HEK293 (cell line): ENCODE results near the gene PRICKLE3.

Experiments used
- ELK4 ChIP-seq: IDR thresholded peaks from 2 replicates; pipeline ENCODE4 v1.6.1; 2011; ENCODE audit warnings: mild to moderate bottlenecking, low read depth, low read length, borderline replicate concordance
- HIC1 ChIP-seq: fragments of 450-650 bp; formaldehyde crosslinking; IDR thresholded peaks from 2 replicates; pipeline ENCODE4 v1.5.1; 2016; ENCODE audit warnings: missing biosample characterization, missing genetic modification characterization
- KLF1 ChIP-seq: fragments of 450-650 bp; formaldehyde crosslinking; IDR thresholded peaks from 2 replicates; pipeline ENCODE4 v1.5.1; 2016; ENCODE audit warnings: missing biosample characterization, missing genetic modification characterization
- MEIS1 ChIP-seq: sonication (generic); formaldehyde crosslinking; IDR thresholded peaks from 2 replicates; pipeline ENCODE4 v1.8.1; 2022; ENCODE audit warnings: missing genetic modification reagents, mild to moderate bottlenecking, borderline replicate concordance
- PRDM10 ChIP-seq: fragments of 450-650 bp; formaldehyde crosslinking; IDR thresholded peaks from 2 replicates; pipeline ENCODE4 v1.5.1; 2016; ENCODE audit warnings: missing biosample characterization, missing genetic modification characterization
- TRIM28 ChIP-seq: IDR thresholded peaks from 2 replicates; pipeline ENCODE4 v1.6.1; 2011; ENCODE audit warnings: low read length, control low read depth, borderline replicate concordance
- ZBTB20 ChIP-seq: fragments of 450-650 bp; formaldehyde crosslinking; IDR thresholded peaks from 2 replicates; pipeline ENCODE4 v1.5.1; 2016; ENCODE audit warnings: missing biosample characterization, missing genetic modification characterization
- ZNF19 ChIP-seq: fragments of 450-650 bp; formaldehyde crosslinking; IDR thresholded peaks from 2 replicates; pipeline ENCODE4; 2016; ENCODE audit warnings: missing biosample characterization, missing genetic modification characterization, low read depth
- ZNF2 ChIP-seq: fragments of 450-650 bp; formaldehyde crosslinking; IDR thresholded peaks from 2 replicates; pipeline ENCODE4 v1.5.1; 2016; ENCODE audit warnings: missing biosample characterization, missing genetic modification characterization
- ZNF274 ChIP-seq, 2 experiments: fragments of 200-500 bp in 1 of 2; fragments of 450-650 bp in 1 of 2; sonication (Bioruptor generic) in 1 of 2; formaldehyde crosslinking in 1 of 2; IDR thresholded peaks; 2 replicates each; pipeline versions ENCODE4 v1.5.1 to v1.6.1; 2014 to 2016; ENCODE audit warnings: borderline replicate concordance in 1 of 2, inconsistent platforms in 1 of 2, low read length in 1 of 2, missing biosample characterization in 1 of 2, missing genetic modification characterization in 1 of 2
- ZNF302 ChIP-seq: fragments of 450-650 bp; formaldehyde crosslinking; IDR thresholded peaks from 2 replicates; pipeline ENCODE4 v1.5.1; 2016; ENCODE audit warnings: missing biosample characterization, missing genetic modification characterization, low read depth
- ZNF423 ChIP-seq: fragments of 450-650 bp; formaldehyde crosslinking; IDR thresholded peaks from 2 replicates; pipeline ENCODE4 v1.5.1; 2016; ENCODE audit warnings: missing biosample characterization, missing genetic modification characterization
- ZNF501 ChIP-seq: fragments of 450-650 bp; formaldehyde crosslinking; IDR thresholded peaks from 2 replicates; pipeline ENCODE4 v1.5.1; 2016; ENCODE audit warnings: missing biosample characterization, missing genetic modification characterization
- ZNF610 ChIP-seq: fragments of 450-650 bp; formaldehyde crosslinking; IDR thresholded peaks from 2 replicates; pipeline ENCODE4 v1.5.1; 2016; ENCODE audit warnings: missing biosample characterization, missing genetic modification characterization, borderline replicate concordance
- ZNF639 ChIP-seq: fragments of 450-650 bp; formaldehyde crosslinking; IDR thresholded peaks from 2 replicates; pipeline ENCODE4 v1.5.1; 2016; ENCODE audit warnings: missing biosample characterization, missing genetic modification characterization
- ZNF670 ChIP-seq: fragments of 450-650 bp; formaldehyde crosslinking; IDR thresholded peaks from 2 replicates; pipeline ENCODE4 v1.5.1; 2016; ENCODE audit warnings: missing biosample characterization, missing genetic modification characterization, low read depth
- ZNF677 ChIP-seq: fragments of 450-650 bp; IDR thresholded peaks from 2 replicates; pipeline ENCODE4 v1.5.0; 2018; ENCODE audit warnings: missing biosample characterization, mild to moderate bottlenecking, missing genetic modification characterization, moderate library complexity
- ZXDB ChIP-seq: fragments of 450-650 bp; formaldehyde crosslinking; IDR thresholded peaks from 2 replicates; pipeline ENCODE4 v1.5.1; 2016; ENCODE audit warnings: missing biosample characterization, missing genetic modification characterization
- TF ChIP-seq, protein P1 (sequence below): fragments of 450-650 bp; IDR thresholded peaks from 2 replicates; pipeline ENCODE4 v1.5.1; 2018; ENCODE audit warnings: missing biosample characterization, mild to moderate bottlenecking, missing genetic modification characterization
- TF ChIP-seq, protein P2 (sequence below): fragments of 450-650 bp; formaldehyde crosslinking; IDR thresholded peaks from 2 replicates; pipeline ENCODE4 v1.5.1; 2016; ENCODE audit warnings: missing biosample characterization, missing genetic modification characterization
- TF ChIP-seq, protein P3 (sequence below): fragments of 450-650 bp; formaldehyde crosslinking; IDR thresholded peaks from 2 replicates; pipeline ENCODE4 v1.5.1; 2016; ENCODE audit warnings: missing biosample characterization, missing genetic modification characterization
- TF ChIP-seq, protein P4 (sequence below): fragments of 450-650 bp; formaldehyde crosslinking; IDR thresholded peaks from 2 replicates; pipeline ENCODE4 v1.5.1; 2017; ENCODE audit warnings: missing biosample characterization, missing genetic modification characterization
- TF ChIP-seq, protein P5 (sequence below): fragments of 450-650 bp; formaldehyde crosslinking; IDR thresholded peaks from 2 replicates; pipeline ENCODE4 v1.5.1; 2016; ENCODE audit warnings: missing biosample characterization, missing genetic modification characterization

Gene PRICKLE3

GRCh38 chrX:49191574-49192011 is 5.4 kb upstream of the PRICKLE3 start (continued):
- TF ChIP-seq, protein P1, sequence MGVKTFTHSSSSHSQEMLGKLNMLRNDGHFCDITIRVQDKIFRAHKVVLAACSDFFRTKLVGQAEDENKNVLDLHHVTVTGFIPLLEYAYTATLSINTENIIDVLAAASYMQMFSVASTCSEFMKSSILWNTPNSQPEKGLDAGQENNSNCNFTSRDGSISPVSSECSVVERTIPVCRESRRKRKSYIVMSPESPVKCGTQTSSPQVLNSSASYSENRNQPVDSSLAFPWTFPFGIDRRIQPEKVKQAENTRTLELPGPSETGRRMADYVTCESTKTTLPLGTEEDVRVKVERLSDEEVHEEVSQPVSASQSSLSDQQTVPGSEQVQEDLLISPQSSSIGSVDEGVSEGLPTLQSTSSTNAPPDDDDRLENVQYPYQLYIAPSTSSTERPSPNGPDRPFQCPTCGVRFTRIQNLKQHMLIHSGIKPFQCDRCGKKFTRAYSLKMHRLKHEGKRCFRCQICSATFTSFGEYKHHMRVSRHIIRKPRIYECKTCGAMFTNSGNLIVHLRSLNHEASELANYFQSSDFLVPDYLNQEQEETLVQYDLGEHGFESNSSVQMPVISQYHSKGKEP (tag by site-specific recombination), result no peak
- TF ChIP-seq ZNF610 (tag by site-specific recombination), result no peak
- no peak; the same call in 1 of the 2 replicates for TF ChIP-seq HIC1 (tag by site-specific recombination)
- TF ChIP-seq, protein P2, sequence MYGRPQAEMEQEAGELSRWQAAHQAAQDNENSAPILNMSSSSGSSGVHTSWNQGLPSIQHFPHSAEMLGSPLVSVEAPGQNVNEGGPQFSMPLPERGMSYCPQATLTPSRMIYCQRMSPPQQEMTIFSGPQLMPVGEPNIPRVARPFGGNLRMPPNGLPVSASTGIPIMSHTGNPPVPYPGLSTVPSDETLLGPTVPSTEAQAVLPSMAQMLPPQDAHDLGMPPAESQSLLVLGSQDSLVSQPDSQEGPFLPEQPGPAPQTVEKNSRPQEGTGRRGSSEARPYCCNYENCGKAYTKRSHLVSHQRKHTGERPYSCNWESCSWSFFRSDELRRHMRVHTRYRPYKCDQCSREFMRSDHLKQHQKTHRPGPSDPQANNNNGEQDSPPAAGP (tag by site-specific recombination), result no peak
- 0 out of 2 replicates have a peak, but pooled peaks have one; percentile 49 for TF ChIP-seq ZNF2 (tag by site-specific recombination)
- TF ChIP-seq, protein P3, sequence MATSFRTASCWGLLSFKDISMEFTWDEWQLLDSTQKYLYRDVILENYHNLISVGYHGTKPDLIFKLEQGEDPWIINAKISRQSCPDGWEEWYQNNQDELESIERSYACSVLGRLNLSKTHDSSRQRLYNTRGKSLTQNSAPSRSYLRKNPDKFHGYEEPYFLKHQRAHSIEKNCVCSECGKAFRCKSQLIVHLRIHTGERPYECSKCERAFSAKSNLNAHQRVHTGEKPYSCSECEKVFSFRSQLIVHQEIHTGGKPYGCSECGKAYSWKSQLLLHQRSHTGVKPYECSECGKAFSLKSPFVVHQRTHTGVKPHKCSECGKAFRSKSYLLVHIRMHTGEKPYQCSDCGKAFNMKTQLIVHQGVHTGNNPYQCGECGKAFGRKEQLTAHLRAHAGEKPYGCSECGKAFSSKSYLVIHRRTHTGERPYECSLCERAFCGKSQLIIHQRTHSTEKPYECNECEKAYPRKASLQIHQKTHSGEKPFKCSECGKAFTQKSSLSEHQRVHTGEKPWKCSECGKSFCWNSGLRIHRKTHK, result no peak
- no peak for TF ChIP-seq ZNF19
- TF ChIP-seq, protein P4, sequence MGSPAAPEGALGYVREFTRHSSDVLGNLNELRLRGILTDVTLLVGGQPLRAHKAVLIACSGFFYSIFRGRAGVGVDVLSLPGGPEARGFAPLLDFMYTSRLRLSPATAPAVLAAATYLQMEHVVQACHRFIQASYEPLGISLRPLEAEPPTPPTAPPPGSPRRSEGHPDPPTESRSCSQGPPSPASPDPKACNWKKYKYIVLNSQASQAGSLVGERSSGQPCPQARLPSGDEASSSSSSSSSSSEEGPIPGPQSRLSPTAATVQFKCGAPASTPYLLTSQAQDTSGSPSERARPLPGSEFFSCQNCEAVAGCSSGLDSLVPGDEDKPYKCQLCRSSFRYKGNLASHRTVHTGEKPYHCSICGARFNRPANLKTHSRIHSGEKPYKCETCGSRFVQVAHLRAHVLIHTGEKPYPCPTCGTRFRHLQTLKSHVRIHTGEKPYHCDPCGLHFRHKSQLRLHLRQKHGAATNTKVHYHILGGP, result no peak
- TF ChIP-seq ZNF423 (tag by site-specific recombination), result no peak
- TF ChIP-seq ZXDB (tag by site-specific recombination), result peak; percentile 42; the same call in 1 of the 2 replicates
- no peak for TF ChIP-seq PRDM10 (tag by site-specific recombination)
- no peak for TF ChIP-seq ZNF302
- no peak for TF ChIP-seq TRIM28
- no peak for TF ChIP-seq ZNF639 (tag by site-specific recombination)
- TF ChIP-seq ZBTB20 (tag by site-specific recombination), result peak; percentile 99
- no peak for TF ChIP-seq KLF1 (tag by site-specific recombination)
- no peak for TF ChIP-seq ELK4
- TF ChIP-seq, protein P5, sequence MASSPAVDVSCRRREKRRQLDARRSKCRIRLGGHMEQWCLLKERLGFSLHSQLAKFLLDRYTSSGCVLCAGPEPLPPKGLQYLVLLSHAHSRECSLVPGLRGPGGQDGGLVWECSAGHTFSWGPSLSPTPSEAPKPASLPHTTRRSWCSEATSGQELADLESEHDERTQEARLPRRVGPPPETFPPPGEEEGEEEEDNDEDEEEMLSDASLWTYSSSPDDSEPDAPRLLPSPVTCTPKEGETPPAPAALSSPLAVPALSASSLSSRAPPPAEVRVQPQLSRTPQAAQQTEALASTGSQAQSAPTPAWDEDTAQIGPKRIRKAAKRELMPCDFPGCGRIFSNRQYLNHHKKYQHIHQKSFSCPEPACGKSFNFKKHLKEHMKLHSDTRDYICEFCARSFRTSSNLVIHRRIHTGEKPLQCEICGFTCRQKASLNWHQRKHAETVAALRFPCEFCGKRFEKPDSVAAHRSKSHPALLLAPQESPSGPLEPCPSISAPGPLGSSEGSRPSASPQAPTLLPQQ (tag by site-specific recombination), result 0 out of 2 replicates have a peak, but pooled peaks have one; percentile 21
- no peak for TF ChIP-seq ZNF670
- no peak for TF ChIP-seq MEIS1 (CRISPR knock-in tag)
- TF ChIP-seq ZNF677 (tag by site-specific recombination), result no peak
- TF ChIP-seq ZNF501, result peak; percentile 82; the same call in 1 of the 2 replicates
- TF ChIP-seq ZNF274 (IDR thresholded peaks at IDR 0.05; ENCODE audit: low read length), result no peak
- no peak for TF ChIP-seq ZNF274 (tag by site-specific recombination; IDR thresholded peaks at IDR 0.05; ENCODE audit: borderline replicate concordance)
